GM21717 (cell line): Measurements from ENCODE around the gene NOSIP.

Experiments used
- ATAC-seq: cut with Tn5 transposase; IDR thresholded peaks from one replicate; pipeline ENCODE4 v1.9.1; 2021; ENCODE audit warnings: mild to moderate bottlenecking, moderate library complexity; ENCODE audit not compliant: unreplicated experiment

NOSIP gene

GRCh38 chr19:49574206-49574755 is 6.1 kb downstream of the NOSIP start:
- ATAC-seq: no peak

GRCh38 chr19:49573425-49573824 is 6.9 kb downstream of the NOSIP start:
- ATAC-seq: no peak

GRCh38 chr19:49573009-49573408 is 7.3 kb downstream of the NOSIP start:
- ATAC-seq: no peak

- no peak for ATAC-seq
Observed at GRCh38 chr19:49570997-49571676, 9.2 kb downstream of the NOSIP start.

- no peak for ATAC-seq
Observed at GRCh38 chr19:49570138-49570856, 10.1 kb downstream of the NOSIP start.

GRCh38 chr19:49567861-49568441 is 12.4 kb downstream of the NOSIP start:
- no peak for ATAC-seq

GRCh38 chr19:49566302-49566701 is 14.1 kb downstream of the NOSIP start:
- no peak for ATAC-seq

GRCh38 chr19:49565261-49565660 is 15.1 kb downstream of the NOSIP start:
- ATAC-seq: no peak

- ATAC-seq: no peak
Observed at GRCh38 chr19:49564616-49565045, 15.7 kb downstream of the NOSIP start.

GRCh38 chr19:49560358-49560900 is 19.9 kb downstream of the NOSIP start:
- no peak for ATAC-seq

- ATAC-seq: no peak
Observed at GRCh38 chr19:49559928-49560327, 20.4 kb downstream of the NOSIP start.

GRCh38 chr19:49559443-49559842 is 20.9 kb downstream of the NOSIP start:
- no peak for ATAC-seq

- no peak for ATAC-seq
Observed at GRCh38 chr19:49558591-49558990, 21.8 kb downstream of the NOSIP start.

GRCh38 chr19:49557641-49558325 is 22.6 kb downstream of the NOSIP start:
- no peak for ATAC-seq

GRCh38 chr19:49556412-49557398 is 23.7 kb downstream of the NOSIP start:
- ATAC-seq: no peak

GRCh38 chr19:49555600-49556411 is 24.6 kb downstream of the NOSIP start:
- no peak for ATAC-seq

- no peak for ATAC-seq
Observed at GRCh38 chr19:49554701-49555181, 25.6 kb downstream of the NOSIP start.

- ATAC-seq: no peak
Observed at GRCh38 chr19:49553451-49554271, 26.7 kb downstream of the NOSIP start.
